Neural cell (in vitro differentiated cells): ENCODE results near the gene OR51I2. TPM values are rescaled to one million over a fixed set of nuclear protein-coding genes. Genes with fewer than 3 reads are reported as not detected.

Experiments
- H2AFZ ChIP-seq: fragments of 200-600, 300-800 bp; sonication (generic), shearing (Covaris generic); 2 replicates; pipeline ENCODE4 v1.6.0; 2014; ENCODE audit warnings: low read depth, mild to moderate bottlenecking, antibody characterized with exemption, low read length, moderate library complexity
- H3F3A ChIP-seq: fragments of 200-600 bp; shearing (Covaris generic); 2 replicates; pipeline ENCODE4 v1.6.1; 2016; ENCODE audit warnings: mild to moderate bottlenecking, moderate library complexity, mixed read lengths, antibody characterized with exemption, low read length; ENCODE audit not compliant: insufficient read depth, poor library complexity, severe bottlenecking
- H3K27ac ChIP-seq: fragments of 200-600, 300-800 bp; sonication (generic), shearing (Covaris generic); 2 replicates; pipeline ENCODE4 v1.5.1; 2014; ENCODE audit warnings: mild to moderate bottlenecking, low read length, moderate library complexity
- H3K27me3 ChIP-seq: fragments of 300-800, 200-600 bp; sonication (generic), shearing (Covaris generic); 2 replicates; pipeline ENCODE4 v1.6.0; 2014; ENCODE audit warnings: mild to moderate bottlenecking, low read depth, low read length, moderate library complexity; ENCODE audit not compliant: insufficient read depth
- H3K36me3 ChIP-seq: fragments of 300-800, 200-600 bp; sonication (generic), shearing (Covaris generic); 2 replicates; pipeline ENCODE4 v1.5.1; 2014; ENCODE audit warnings: mild to moderate bottlenecking, antibody characterized with exemption, low read length, moderate library complexity; ENCODE audit not compliant: insufficient read depth
- H3K4me2 ChIP-seq: fragments of 300-800, 200-600 bp; sonication (generic), shearing (Covaris generic); 2 replicates; pipeline ENCODE4 v1.6.0; 2014; ENCODE audit warnings: mild to moderate bottlenecking, low read length
- H3K4me3 ChIP-seq: fragments of 300-800, 200-600 bp; sonication (generic), shearing (Covaris generic); 2 replicates; pipeline ENCODE4 v1.5.1; 2014; ENCODE audit warnings: mild to moderate bottlenecking, low read length, moderate library complexity
- H3K79me2 ChIP-seq: fragments of 200-600 bp; shearing (Covaris generic); replicated peaks from 2 replicates; pipeline ENCODE4 v1.6.0; 2014; ENCODE audit warnings: mild to moderate bottlenecking, low read length, moderate library complexity; ENCODE audit not compliant: insufficient read depth
- H3K9ac ChIP-seq: fragments of 300-800, 200-600 bp; sonication (generic), shearing (Covaris generic); 2 replicates; pipeline ENCODE4 v1.6.1; 2016; ENCODE audit warnings: mild to moderate bottlenecking, low read length, mixed read lengths
- H3K9me2 ChIP-seq: fragments of 200-600 bp; shearing (Covaris generic); 2 replicates; pipeline ENCODE4 v1.6.1; 2016; ENCODE audit warnings: mild to moderate bottlenecking, low read length, mixed read lengths; ENCODE audit not compliant: insufficient read depth
- H3K9me3 ChIP-seq: fragments of 200-600, 300-800 bp; sonication (generic), shearing (Covaris generic); 2 replicates; pipeline ENCODE4 v1.6.1; 2016; ENCODE audit warnings: mild to moderate bottlenecking, mixed run types, low read length, moderate library complexity, mixed read lengths
- H4K20me1 ChIP-seq: fragments of 200-600 bp; shearing (Covaris generic); 2 replicates; pipeline ENCODE4 v1.6.1; 2016; ENCODE audit warnings: mild to moderate bottlenecking, mixed run types; ENCODE audit not compliant: insufficient read depth
- CTCF ChIP-seq: fragments of 450-650 bp; IDR thresholded peaks from 2 replicates; pipeline ENCODE4 v1.5.1; 2014; ENCODE audit warnings: antibody characterized with exemption, mild to moderate bottlenecking, moderate library complexity; ENCODE audit not compliant: poor library complexity, severe bottlenecking
- EP300 ChIP-seq: fragments of 450-650 bp; conservative IDR thresholded peaks from 2 replicates; pipeline ENCODE4 v1.6.1; 2014; ENCODE audit warnings: antibody characterized with exemption, mild to moderate bottlenecking, moderate library complexity; ENCODE audit not compliant: poor library complexity, severe bottlenecking
- EZH2 ChIP-seq: fragments of 200-600, 300-800 bp; shearing (Covaris generic), sonication (generic); IDR thresholded peaks from 2 replicates; pipeline ENCODE4 v1.6.1; 2014; ENCODE audit warnings: antibody characterized with exemption, low read length, borderline replicate concordance, mild to moderate bottlenecking; ENCODE audit not compliant: insufficient read depth, poor library complexity, severe bottlenecking
- MXI1 ChIP-seq: fragments of 450-650 bp; conservative IDR thresholded peaks from 2 replicates; pipeline ENCODE4 v1.6.1; 2014; ENCODE audit warnings: antibody characterized with exemption, mild to moderate bottlenecking; ENCODE audit not compliant: poor library complexity, severe bottlenecking
- POLR2AphosphoS5 ChIP-seq: IDR thresholded peaks from 2 replicates; pipeline ENCODE4 v1.6.1; 2012
- RAD21 ChIP-seq: fragments of 450-650 bp; conservative IDR thresholded peaks from 2 replicates; pipeline ENCODE4 v1.6.1; 2014; ENCODE audit warnings: antibody characterized with exemption, mild to moderate bottlenecking, moderate library complexity
- REST ChIP-seq: IDR thresholded peaks from 2 replicates; pipeline ENCODE4 v1.6.1; 2012; ENCODE audit warnings: borderline replicate concordance
- SMC3 ChIP-seq: fragments of 450-650 bp; conservative IDR thresholded peaks from 2 replicates; pipeline ENCODE4 v1.6.1; 2014; ENCODE audit warnings: antibody characterized with exemption, mild to moderate bottlenecking, moderate library complexity; ENCODE audit not compliant: poor library complexity
- TAF1 ChIP-seq: IDR thresholded peaks from 2 replicates; pipeline ENCODE4 v1.6.1; 2012; ENCODE audit warnings: low read depth
- polyA plus RNA-seq: library from polyadenylated mRNA; depleted of rRNA; stranded (reverse); fragments of >200 nt; gene quantifications from 2 replicates; pipeline ENCODE4 v1.2.3, GENCODE V29; 2014

OR51I2 gene
- polyA plus RNA-seq, 1 donor from 2014 or later: not detected

GRCh38 chr11:5505363-5506048 lies 56.4 kb downstream of the OR51I2 start:
- no peak overlapping the region for H3K4me2 ChIP-seq
- TF ChIP-seq POLR2AphosphoS5: no peak
- TF ChIP-seq RAD21: no peak
- TF ChIP-seq REST: no peak
- TF ChIP-seq CTCF: no peak
- no peak for TF ChIP-seq TAF1
- TF ChIP-seq EZH2: no peak
- no peak for TF ChIP-seq EP300
- TF ChIP-seq SMC3: no peak
- no peak for TF ChIP-seq MXI1

More at GRCh38 chr11:5505363-5506048, 56.4 kb downstream of the OR51I2 start:
- Histone ChIP-seq H2AFZ (no peak overlapping the region), H3K4me3 (no peak overlapping the region), H3K79me2 (no peaks in the 10 kb centered on the region), H3K36me3 (no peaks in the 10 kb centered on the region), H3K27me3 (no peaks in the 10 kb centered on the region), H3F3A (no peaks in the 10 kb centered on the region), H4K20me1 (no peaks in the 10 kb centered on the region), H3K27ac (no peak overlapping the region), H3K9me2 (no peaks in the 10 kb centered on the region), H3K9ac (no peak overlapping the region), H3K9me3 (no peaks in the 10 kb centered on the region)

Other genes with a start within 250 kb of the OR51I2 start
- not detected in 2 replicates for gene OR51V1, start 248.6 kb upstream of the OR51I2 start, polyA plus RNA-seq
- gene HBB, start 222.3 kb upstream of the OR51I2 start, polyA plus RNA-seq: not detected in 2 replicates
- gene HBD, start 214.8 kb upstream of the OR51I2 start, polyA plus RNA-seq: not detected in 2 replicates
- gene HBG1, start 199.5 kb upstream of the OR51I2 start, polyA plus RNA-seq: not detected in 2 replicates
- 1.2 TPM in 1 of 2 replicates, not detected in the other for gene HBG2, start 194.5 kb upstream of the OR51I2 start, polyA plus RNA-seq
- gene HBE1, start 179.4 kb upstream of the OR51I2 start, polyA plus RNA-seq: not detected in 2 replicates
- gene OR51B4, start 147.4 kb upstream of the OR51I2 start, polyA plus RNA-seq: not detected in 2 replicates
- not detected in 2 replicates for gene OR51B2, start 125.0 kb upstream of the OR51I2 start, polyA plus RNA-seq
- gene OR51B5, start 105.8 kb upstream of the OR51I2 start, polyA plus RNA-seq: not detected in 2 replicates
- gene OR51B6, start 97.8 kb upstream of the OR51I2 start, polyA plus RNA-seq: not detected in 2 replicates
- not detected in 2 replicates for gene OR51M1, start 65.5 kb upstream of the OR51I2 start, polyA plus RNA-seq
- not detected in 2 replicates for gene OR51Q1, start 27.2 kb upstream of the OR51I2 start, polyA plus RNA-seq
- not detected in 2 replicates for gene OR51I1, start 7.8 kb upstream of the OR51I2 start, polyA plus RNA-seq
- gene OR52D1, start 39.4 kb downstream of the OR51I2 start, polyA plus RNA-seq: not detected in 2 replicates
- not detected in 2 replicates for gene UBQLN3, start 60.6 kb downstream of the OR51I2 start, polyA plus RNA-seq
- gene UBQLNL, start 67.4 kb downstream of the OR51I2 start, polyA plus RNA-seq: not detected in 2 replicates
- not detected in 2 replicates for gene OR52H1, start 99.2 kb downstream of the OR51I2 start, polyA plus RNA-seq
- not detected in 2 replicates for gene OR52B6, start 131.6 kb downstream of the OR51I2 start, polyA plus RNA-seq
- not detected in 2 replicates for gene TRIM6, start 147.3 kb downstream of the OR51I2 start, polyA plus RNA-seq
- not detected in 2 replicates for gene TRIM34, start 175.7 kb downstream of the OR51I2 start, polyA plus RNA-seq
- 0.58 and 2.0 TPM in 2 replicates for gene TRIM5, start 235.8 kb downstream of the OR51I2 start, polyA plus RNA-seq
- gene TRIM22, start 240.5 kb downstream of the OR51I2 start, polyA plus RNA-seq: 4.3 and 10.2 TPM in 2 replicates